SK-N-SH treated with all-trans-retinoic acid at 6 μM for 48 hours (cell line): Measurements from ENCODE around the gene TTC7B.

Experiments used
- BACH2 ChIP-seq: fragments of 250-450 bp; sonication (Bioruptor Pico); IDR thresholded peaks from 2 replicates; pipeline ENCODE4 v1.9.0; 2021; ENCODE audit warnings: mild to moderate bottlenecking, borderline replicate concordance
- ESRRG ChIP-seq: fragments of 250-450 bp; sonication (Bioruptor Pico); IDR thresholded peaks from 2 replicates; pipeline ENCODE4 v1.6.1; 2021; ENCODE audit warnings: mild to moderate bottlenecking
- ISL1 ChIP-seq: fragments of 250-450 bp; sonication (Bioruptor Pico); IDR thresholded peaks from 2 replicates; pipeline ENCODE4 v2.1.2; 2022; ENCODE audit warnings: mild to moderate bottlenecking, moderate library complexity
- ZC3H10 ChIP-seq: fragments of 250-450 bp; sonication (Bioruptor Pico); IDR thresholded peaks from 2 replicates; pipeline ENCODE4 v1.5.1; 2021; ENCODE audit warnings: mild to moderate bottlenecking, moderate library complexity

DNA sequence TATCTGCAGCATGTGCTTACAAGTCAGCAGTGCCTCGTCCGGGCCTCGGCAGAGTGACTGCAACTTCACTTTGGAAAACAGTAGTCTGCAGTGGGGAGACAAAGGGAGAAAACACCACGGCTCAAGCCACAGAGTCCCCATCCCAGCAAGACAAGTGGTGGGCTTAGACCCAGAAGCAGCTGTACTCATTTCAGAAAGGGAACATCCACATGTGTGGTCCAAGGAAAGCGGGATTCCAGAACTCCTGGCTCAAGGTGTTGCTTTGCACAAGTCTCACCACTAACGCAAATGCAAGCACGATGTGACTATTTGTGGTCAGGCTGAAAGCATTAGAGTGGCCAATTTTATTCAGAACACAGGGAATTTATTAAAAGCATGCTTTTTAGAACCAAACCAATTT, 198.3 kb downstream of the TTC7B start:
- TF ChIP-seq ESRRG: no peak
- no peak for TF ChIP-seq ISL1 (CRISPR knock-in tag)
- no peak for TF ChIP-seq ZC3H10 (CRISPR knock-in tag)
- no peak for TF ChIP-seq BACH2 (CRISPR knock-in tag)
